ENCODE measurements around the gene PSMA8. TPM values are rescaled to one million over a fixed set of nuclear protein-coding genes. Genes with fewer than 3 reads are reported as not detected.

Gene PSMA8
- total RNA-seq, result under 1 TPM; 0.42 to 0.52 TPM
- total RNA-seq, result 0 to 0.30 reads per million in 2 donors

GRCh38 chr18:26133652-26134051, at the start of gene PSMA8:
Gene PSMA8, plus strand, starts transcription at chr18:26133869. Its CDS starts 97 bp downstream, at chr18:26133966.
- Mint-ChIP-seq H3K4me3 (peak within 1 kb of the TSS; percentile 83), H3K27ac (peak within 1 kb of the TSS; percentile 73), H3K4me1 (peaks cover 2% of the 10 kb centered on the region), H3K36me3 (ENCODE audit: low read depth) (no peaks in the 10 kb centered on the region), H3K27me3 (no peaks in the 10 kb centered on the region)
- ATAC-seq, result peak; percentile 87
- peak; percentile 13 to 46 (median 44) for DNase-seq
- no peaks in the 10 kb centered on the region for H3K9me3 ChIP-seq (ENCODE audit: control insufficient read depth, low read length, poor library complexity, severe bottlenecking)

GRCh38 chr18:26085056-26085455, 48.6 kb upstream of the PSMA8 start:
- no peaks in the 10 kb centered on the region for H3K27me3 Mint-ChIP-seq
- no peak for DNase-seq
- no peak overlapping the region for H3K4me3 Mint-ChIP-seq
- no peak overlapping the region for H3K27ac Mint-ChIP-seq
- ATAC-seq, result no peak
- H3K36me3 Mint-ChIP-seq (ENCODE audit: low read depth), result peaks cover 2% of the 10 kb centered on the region
- H3K4me1 Mint-ChIP-seq, result peaks cover 23% of the 10 kb centered on the region
- H3K9me3 ChIP-seq (ENCODE audit: control insufficient read depth, low read length, poor library complexity, severe bottlenecking), result no peaks in the 10 kb centered on the region

DNA sequence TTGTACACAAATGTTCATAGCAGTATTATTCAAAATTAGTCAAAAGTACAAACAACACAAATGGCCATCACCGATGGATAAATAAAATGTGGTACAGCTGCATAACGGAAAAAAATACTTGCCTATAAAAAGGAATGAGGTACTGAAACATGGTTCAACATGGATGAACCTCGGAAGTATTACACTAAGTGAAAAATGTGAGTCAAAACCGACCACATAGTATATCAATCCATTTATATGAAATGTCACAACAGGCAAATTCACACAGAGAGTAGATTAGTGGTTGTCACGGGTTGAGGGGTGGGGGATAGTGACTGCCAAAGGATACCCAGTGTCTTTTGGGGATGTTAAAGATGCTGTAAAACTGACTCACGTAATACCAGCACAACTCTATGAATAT, 46.7 kb upstream of the PSMA8 start:
- H3K4me3 Mint-ChIP-seq, result no peak overlapping the region
- H3K36me3 Mint-ChIP-seq (ENCODE audit: low read depth), result no peaks in the 10 kb centered on the region
- peaks cover 24% of the 10 kb centered on the region for H3K4me1 Mint-ChIP-seq
- ATAC-seq (no peak), DNase-seq (no peak)
- no peak overlapping the region for H3K27ac Mint-ChIP-seq
- H3K27me3 Mint-ChIP-seq, result no peaks in the 10 kb centered on the region
- H3K9me3 ChIP-seq (ENCODE audit: control insufficient read depth, low read length, poor library complexity, severe bottlenecking), result no peaks in the 10 kb centered on the region

- Mint-ChIP-seq H3K36me3 (ENCODE audit: low read depth) (no peaks in the 10 kb centered on the region), H3K4me3 (peak overlapping the region; percentile 92), H3K27me3 (no peaks in the 10 kb centered on the region), H3K27ac (peak overlapping the region; percentile 97), H3K4me1 (peaks cover 24% of the 10 kb centered on the region)
- DNase-seq (no peak), ATAC-seq (no peak)
- H3K9me3 ChIP-seq (ENCODE audit: control insufficient read depth, low read length, poor library complexity, severe bottlenecking), result no peaks in the 10 kb centered on the region
Measured at GRCh38 chr18:26088487-26088886, 45.2 kb upstream of the PSMA8 start.

GRCh38 chr18:26089293-26090129, 44.2 kb upstream of the PSMA8 start:
- H3K4me3 Mint-ChIP-seq, result peak overlapping the region; percentile 92
- peaks cover 18% of the 10 kb centered on the region for H3K4me1 Mint-ChIP-seq
- no peaks in the 10 kb centered on the region for H3K27me3 Mint-ChIP-seq
- peak overlapping the region; percentile 97 for H3K27ac Mint-ChIP-seq
- DNase-seq (no peak), ATAC-seq (no peak)
- no peaks in the 10 kb centered on the region for H3K9me3 ChIP-seq (ENCODE audit: control insufficient read depth, low read length, poor library complexity, severe bottlenecking)
- no peaks in the 10 kb centered on the region for H3K36me3 Mint-ChIP-seq (ENCODE audit: low read depth)

DNA sequence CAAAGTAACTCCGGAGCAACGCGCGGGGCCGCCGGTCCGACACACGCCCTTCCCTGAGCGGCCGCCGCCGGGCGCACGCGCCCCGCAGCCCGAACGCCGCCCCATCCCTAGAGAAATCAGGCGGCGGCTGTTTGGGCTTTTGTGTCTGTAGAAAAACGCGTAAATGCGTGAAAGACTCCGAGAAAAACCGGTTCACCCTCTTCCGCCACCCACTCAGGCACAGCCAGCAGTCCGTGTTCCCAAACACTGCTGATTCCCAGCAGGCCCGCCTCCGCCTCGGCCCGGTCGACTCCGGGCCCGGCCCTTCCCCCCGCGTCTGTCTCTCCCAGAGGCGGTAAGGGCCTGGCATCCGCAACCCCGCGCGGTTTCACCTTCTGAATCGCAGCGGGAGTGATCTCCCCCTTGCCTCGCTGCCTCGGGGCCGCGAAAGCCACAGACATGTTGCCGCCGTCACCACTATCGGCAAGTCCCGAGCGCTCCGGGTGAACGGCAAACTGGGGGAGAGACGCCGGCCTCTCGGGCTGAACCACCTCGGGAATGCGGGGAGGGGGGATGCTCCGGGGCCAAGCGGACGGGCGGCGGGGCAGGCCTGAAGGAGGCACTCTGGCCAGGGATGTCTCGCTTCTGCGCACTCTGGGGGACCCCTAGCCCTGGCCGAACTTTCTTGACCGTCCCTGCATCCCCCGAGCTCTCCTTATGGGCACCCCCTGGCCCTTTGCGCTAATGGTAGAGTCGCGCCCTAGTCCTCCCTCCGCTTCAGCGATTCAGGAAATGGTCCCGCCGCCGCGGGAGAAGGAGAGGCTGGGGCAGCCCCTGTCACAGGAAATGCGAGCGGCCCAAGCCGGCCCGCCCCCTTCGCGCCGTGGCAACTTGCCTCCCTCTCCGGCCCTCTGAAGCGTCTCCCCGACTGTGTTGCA, 43.3 kb upstream of the PSMA8 start, which contains the start of gene SS18:
TSS of gene SS18 (minus strand) at position 484 of the 917 bp plus-strand sequence. CDS start at position 440, 44 bp downstream.
- H3K27ac Mint-ChIP-seq, result peak within 1 kb of the TSS; percentile 97
- H3K27me3 Mint-ChIP-seq, result no peaks in the 10 kb centered on the region
- no peaks in the 10 kb centered on the region for H3K36me3 Mint-ChIP-seq (ENCODE audit: low read depth)
- peaks cover 18% of the 10 kb centered on the region for H3K4me1 Mint-ChIP-seq
- no peaks in the 10 kb centered on the region for H3K9me3 ChIP-seq (ENCODE audit: control insufficient read depth, low read length, poor library complexity, severe bottlenecking)
- H3K4me3 Mint-ChIP-seq, result peak within 1 kb of the TSS; percentile 92
- DNase-seq (peak; percentile 84 to 85 (median 84)), ATAC-seq (peak; percentile 85)

DNA sequence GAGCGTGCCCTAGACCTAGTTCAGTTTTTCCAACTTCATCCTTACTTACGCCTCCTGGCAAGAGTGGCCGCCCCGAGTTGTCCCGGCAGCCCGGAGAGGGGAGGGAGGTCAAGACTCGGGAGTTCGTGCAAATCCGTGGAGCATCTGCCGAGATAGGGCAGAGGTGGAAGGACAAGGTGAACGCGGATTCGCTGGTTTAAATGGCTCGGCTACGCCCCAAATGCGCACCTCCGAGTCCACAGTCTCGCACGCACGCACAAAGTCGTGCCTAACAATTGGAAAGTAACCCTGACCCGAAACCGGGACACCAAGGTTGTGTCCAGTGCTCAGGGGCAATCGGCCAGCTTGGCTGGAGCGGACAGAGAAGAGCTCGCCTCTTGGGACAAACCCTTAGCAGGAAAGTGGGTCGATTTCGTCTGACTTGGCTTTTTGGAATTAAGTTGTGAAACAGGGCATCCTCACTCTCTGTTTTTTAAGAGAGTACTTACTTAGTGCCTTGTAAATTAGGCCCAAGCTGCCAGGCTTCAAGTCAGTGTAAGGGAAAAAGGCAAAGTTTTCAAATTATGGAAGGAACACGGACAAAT, 42.5 kb upstream of the PSMA8 start:
- Mint-ChIP-seq H3K27ac (peak overlapping the region; percentile 97), H3K4me1 (peaks cover 18% of the 10 kb centered on the region), H3K4me3 (peak overlapping the region; percentile 92), H3K36me3 (ENCODE audit: low read depth) (no peaks in the 10 kb centered on the region), H3K27me3 (no peaks in the 10 kb centered on the region)
- no peaks in the 10 kb centered on the region for H3K9me3 ChIP-seq (ENCODE audit: control insufficient read depth, low read length, poor library complexity, severe bottlenecking)
- DNase-seq (no peak), ATAC-seq (peak; percentile 51)

GRCh38 chr18:26096852-26097251, 36.8 kb upstream of the PSMA8 start:
- no peaks in the 10 kb centered on the region for H3K36me3 Mint-ChIP-seq (ENCODE audit: low read depth)
- H3K27ac Mint-ChIP-seq, result no peak overlapping the region
- H3K4me1 Mint-ChIP-seq, result peaks cover 4% of the 10 kb centered on the region
- H3K4me3 Mint-ChIP-seq, result no peak overlapping the region
- no peak for DNase-seq
- no peak for ATAC-seq
- no peaks in the 10 kb centered on the region for H3K27me3 Mint-ChIP-seq
- peaks cover 3% of the 10 kb centered on the region for H3K9me3 ChIP-seq (ENCODE audit: control insufficient read depth, low read length, poor library complexity, severe bottlenecking)

DNA sequence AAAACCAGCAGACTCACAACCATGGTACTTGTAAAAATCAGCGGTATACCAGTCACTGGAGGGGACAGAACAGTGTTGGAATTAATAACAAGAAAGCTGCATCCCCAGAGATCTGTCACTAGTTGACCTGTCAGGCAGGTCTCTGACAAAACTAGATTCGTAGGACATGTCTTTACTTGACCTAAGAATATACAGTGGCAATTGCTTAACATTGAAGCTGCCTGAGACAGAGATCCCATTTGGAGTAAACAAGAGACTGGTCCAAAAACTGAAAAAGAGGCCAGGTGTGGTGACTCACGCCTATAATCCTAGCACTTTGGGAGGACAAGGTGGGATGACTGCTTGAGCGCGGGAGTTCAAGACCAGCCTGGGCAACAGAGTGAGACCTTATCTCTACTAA, 36.1 kb upstream of the PSMA8 start:
- ATAC-seq (no peak), DNase-seq (no peak)
- H3K4me3 Mint-ChIP-seq, result no peak overlapping the region
- H3K4me1 Mint-ChIP-seq, result peaks cover 4% of the 10 kb centered on the region
- H3K36me3 Mint-ChIP-seq (ENCODE audit: low read depth), result no peaks in the 10 kb centered on the region
- no peaks in the 10 kb centered on the region for H3K27me3 Mint-ChIP-seq
- H3K27ac Mint-ChIP-seq, result no peak overlapping the region
- H3K9me3 ChIP-seq (ENCODE audit: control insufficient read depth, low read length, poor library complexity, severe bottlenecking), result peaks cover 3% of the 10 kb centered on the region

DNA sequence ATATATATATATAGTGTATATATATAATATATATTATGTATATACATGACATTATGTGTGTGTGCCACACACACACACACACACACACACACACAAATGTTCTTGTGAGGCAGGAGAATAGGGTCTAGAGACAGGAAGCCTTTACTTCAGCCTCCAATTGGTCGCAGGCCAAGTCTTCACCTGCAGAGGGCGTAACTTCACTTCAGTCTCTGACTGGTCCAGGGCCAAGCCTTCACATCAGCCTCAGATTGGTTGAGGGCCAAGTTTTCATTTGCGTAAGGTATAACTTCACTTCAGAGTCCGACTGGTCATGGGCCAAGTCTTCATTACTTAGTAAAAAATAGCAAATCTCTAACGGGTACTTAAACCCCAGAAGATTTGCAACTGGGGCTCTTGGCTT, 30.1 kb upstream of the PSMA8 start:
- no peaks in the 10 kb centered on the region for H3K36me3 Mint-ChIP-seq (ENCODE audit: low read depth)
- no peaks in the 10 kb centered on the region for H3K9me3 ChIP-seq (ENCODE audit: control insufficient read depth, low read length, poor library complexity, severe bottlenecking)
- no peak overlapping the region for H3K4me3 Mint-ChIP-seq
- H3K4me1 Mint-ChIP-seq, result peaks cover 4% of the 10 kb centered on the region
- ATAC-seq (peak; percentile 45), DNase-seq (peak in 1 of 3 donors; percentile 13)
- H3K27me3 Mint-ChIP-seq, result no peaks in the 10 kb centered on the region
- no peak overlapping the region for H3K27ac Mint-ChIP-seq

DNA sequence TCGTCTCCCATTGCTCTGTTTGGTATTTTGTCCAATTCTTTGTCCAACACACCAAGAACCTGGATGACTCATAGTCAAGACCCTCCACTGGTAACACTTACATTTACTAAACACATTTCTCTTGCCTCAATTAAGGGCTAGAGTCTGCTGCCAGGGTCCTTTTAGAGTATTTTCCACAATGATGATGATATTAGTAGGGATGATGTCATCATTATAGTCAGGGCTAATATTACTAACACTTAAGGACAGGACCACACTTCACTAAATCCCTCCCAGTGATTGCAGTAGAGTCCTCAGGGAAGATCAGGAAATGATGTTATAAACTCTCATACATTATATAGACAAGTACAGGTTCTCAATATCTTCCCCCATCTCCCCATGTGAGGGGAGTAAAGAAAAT, 29.6 kb upstream of the PSMA8 start:
- no peak for ATAC-seq
- Mint-ChIP-seq H3K27me3 (no peaks in the 10 kb centered on the region), H3K36me3 (ENCODE audit: low read depth) (no peaks in the 10 kb centered on the region), H3K4me3 (no peak overlapping the region), H3K27ac (no peak overlapping the region), H3K4me1 (peaks cover 4% of the 10 kb centered on the region)
- H3K9me3 ChIP-seq (ENCODE audit: control insufficient read depth, low read length, poor library complexity, severe bottlenecking), result no peaks in the 10 kb centered on the region
- DNase-seq, result no peak

DNA sequence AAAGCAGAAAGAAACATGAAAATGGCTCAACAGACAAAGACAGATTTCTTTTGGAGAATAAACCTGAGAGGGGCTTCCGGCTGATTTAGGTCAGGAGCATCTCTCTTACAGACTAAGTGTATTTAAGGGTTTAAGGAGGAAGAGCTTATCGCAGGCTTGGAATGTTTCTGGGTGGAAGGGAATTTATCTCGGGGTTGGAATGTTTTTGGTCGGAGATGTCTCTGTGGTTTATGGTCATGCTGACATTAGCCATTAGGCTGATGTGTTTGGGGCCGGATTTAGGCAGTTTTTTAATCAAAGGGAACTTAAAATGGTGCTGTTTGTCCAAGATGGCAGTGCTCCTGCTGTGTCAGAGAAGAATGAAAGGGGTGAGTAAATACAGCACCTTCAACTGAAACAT, 14.4 kb upstream of the PSMA8 start:
- H3K27me3 Mint-ChIP-seq, result peaks cover 14% of the 10 kb centered on the region
- peaks cover 2% of the 10 kb centered on the region for H3K4me1 Mint-ChIP-seq
- no peak for ATAC-seq
- no peak for DNase-seq
- H3K4me3 Mint-ChIP-seq, result no peak overlapping the region
- no peaks in the 10 kb centered on the region for H3K9me3 ChIP-seq (ENCODE audit: control insufficient read depth, low read length, poor library complexity, severe bottlenecking)
- no peak overlapping the region for H3K27ac Mint-ChIP-seq
- peaks cover 4% of the 10 kb centered on the region for H3K36me3 Mint-ChIP-seq (ENCODE audit: low read depth)

GRCh38 chr18:26121476-26121875, 12.2 kb upstream of the PSMA8 start:
- peaks cover 4% of the 10 kb centered on the region for H3K36me3 Mint-ChIP-seq (ENCODE audit: low read depth)
- H3K4me1 Mint-ChIP-seq, result peaks cover 2% of the 10 kb centered on the region
- peaks cover 14% of the 10 kb centered on the region for H3K27me3 Mint-ChIP-seq
- DNase-seq (no peak), ATAC-seq (no peak)
- no peak overlapping the region for H3K27ac Mint-ChIP-seq
- H3K9me3 ChIP-seq (ENCODE audit: control insufficient read depth, low read length, poor library complexity, severe bottlenecking), result no peaks in the 10 kb centered on the region
- H3K4me3 Mint-ChIP-seq, result no peak overlapping the region
